H1 (cell line): ENCODE measurements around the gene TRIM56. TPM values are rescaled to one million over a fixed set of nuclear protein-coding genes. Genes with fewer than 3 reads are reported as not detected.
A peak's percentile ranks its signal among the peaks of the same experiment; 100 is the strongest.

Experiments
- CTCF ChIA-PET: fragments of 300-600 bp; sonication (Branson Sonifier 250); formaldehyde crosslinking; loops from one replicate; lab custom pipeline; 2021; ENCODE audit not compliant: partially characterized antibody; lab: Charles Lee
- POLR2A ChIA-PET: fragments of 300-600 bp; sonication (Branson Sonifier 250); formaldehyde crosslinking; loops from one replicate; lab custom pipeline; 2021; ENCODE audit warnings: inconsistent platforms; ENCODE audit not compliant: partially characterized antibody; lab: Charles Lee
- DNase-seq, 2 experiments: peaks; one replicate each; pipeline versions ENCODE4 v3.0.0 to v3.0.0-alpha.2; 2010 to 2022; ENCODE audit warnings: low spot score in 2 of 2, low read depth in 1 of 2, mixed read lengths in 1 of 2
- FAIRE-seq: peaks from 2 replicates; lab custom pipeline; 2011; peaks lifted over from hg19 to GRCh38; lab: Jason Lieb, UNC
- H2AFZ ChIP-seq: 2 replicates; pipeline ENCODE4 v1.8.1; 2012; ENCODE audit warnings: low read length, inconsistent platforms
- H2AK5ac ChIP-seq: 2 replicates; pipeline ENCODE4 v1.6.1; 2013; ENCODE audit warnings: low read depth, low read length
- H2BK120ac ChIP-seq: replicated peaks from 2 replicates; pipeline ENCODE3; 2013; ENCODE audit warnings: low read depth, low read length, inconsistent platforms
- H2BK12ac ChIP-seq: 2 replicates; pipeline ENCODE4 v1.6.1; 2013; ENCODE audit warnings: low read depth, low read length
- H2BK15ac ChIP-seq: 2 replicates; pipeline ENCODE4 v1.6.1; 2013; ENCODE audit warnings: low read length
- H2BK20ac ChIP-seq: 2 replicates; pipeline ENCODE4 v1.6.1; 2013; ENCODE audit warnings: low read length
- H2BK5ac ChIP-seq: 2 replicates; pipeline ENCODE4 v1.6.1; 2013; ENCODE audit warnings: low read depth, low read length
- H3K14ac ChIP-seq: 2 replicates; pipeline ENCODE4 v1.6.1; 2013; ENCODE audit warnings: inconsistent platforms; ENCODE audit not compliant: insufficient read length
- H3K18ac ChIP-seq: 2 replicates; pipeline ENCODE4 v1.6.1; 2013; ENCODE audit warnings: low read length; ENCODE audit errors: extremely low read depth
- H3K23ac ChIP-seq: 2 replicates; pipeline ENCODE4 v1.6.1; 2013; ENCODE audit warnings: inconsistent platforms; ENCODE audit not compliant: insufficient read length
- H3K23me2 ChIP-seq: 2 replicates; pipeline ENCODE4 v1.6.1; 2013; ENCODE audit warnings: low read depth, low read length
- H3K27ac ChIP-seq: 2 replicates; pipeline ENCODE4 v1.6.1; 2011; ENCODE audit warnings: low read depth, low read length, inconsistent platforms
- H3K27me3 ChIP-seq, 4 experiments: replicated peaks in 1 of 4; 1 replicate in 1 of 4; 2 replicates in 3 of 4; pipeline versions ENCODE4 v1.6.1 to v1.8.1; 2011 to 2013; ENCODE audit warnings: low read length in 3 of 4, mild to moderate bottlenecking in 3 of 4, inconsistent platforms in 2 of 4, mixed read lengths in 2 of 4, moderate library complexity in 1 of 4; ENCODE audit not compliant: control insufficient read depth in 3 of 4, insufficient read depth in 3 of 4; ENCODE audit errors: extremely low read depth in 1 of 4
- H3K36me3 ChIP-seq, 4 experiments: 2 replicates each; pipeline versions ENCODE4 v1.6.1 to v1.8.1; 2011 to 2013; ENCODE audit warnings: mild to moderate bottlenecking in 4 of 4, low read length in 3 of 4, moderate library complexity in 2 of 4, control low read depth in 1 of 4, inconsistent platforms in 1 of 4; ENCODE audit not compliant: insufficient read depth in 4 of 4, control insufficient read depth in 2 of 4
- H3K4ac ChIP-seq: replicated peaks from 2 replicates; pipeline ENCODE3; 2013; ENCODE audit warnings: low read length, low read depth, mixed read lengths, inconsistent platforms; ENCODE audit not compliant: insufficient read length
- H3K4me1 ChIP-seq, 4 experiments: replicated peaks in 1 of 4; 1 replicate in 1 of 4; 2 replicates in 3 of 4; pipeline versions ENCODE4 v1.6.1 to v1.8.1; 2011 to 2013; ENCODE audit warnings: low read length in 3 of 4, inconsistent platforms in 2 of 4, mixed read lengths in 1 of 4; ENCODE audit not compliant: insufficient read depth in 4 of 4, control insufficient read depth in 3 of 4
- H3K4me2 ChIP-seq, 2 experiments: 2 replicates each; pipeline versions ENCODE4 v1.6.1 to v1.8.1; 2011 to 2013; ENCODE audit warnings: low read depth in 2 of 2, low read length in 2 of 2, control low read depth in 1 of 2, inconsistent platforms in 1 of 2, mild to moderate bottlenecking in 1 of 2; ENCODE audit not compliant: insufficient read depth in 1 of 2
- H3K4me3 ChIP-seq, 4 experiments: fragments of 200-600, 300-600 bp in 1 of 4; sonication (generic), shearing (Covaris generic), sonication (Bioruptor Twin) in 1 of 4; 2 replicates each; pipeline versions ENCODE4 v1.5.1 to v1.8.1; 2011 to 2016; ENCODE audit warnings: low read length in 4 of 4, low read depth in 3 of 4, control low read depth in 2 of 4, inconsistent platforms in 2 of 4, mild to moderate bottlenecking in 2 of 4, mixed read lengths in 1 of 4, moderate library complexity in 1 of 4; ENCODE audit not compliant: insufficient read depth in 2 of 4; ENCODE audit errors: extremely low read depth in 1 of 4
- H3K56ac ChIP-seq: replicated peaks from 2 replicates; pipeline ENCODE3; 2013; ENCODE audit warnings: low read depth, mild to moderate bottlenecking, mixed read lengths, low read length, inconsistent platforms; ENCODE audit not compliant: insufficient read length
- H3K79me1 ChIP-seq: 2 replicates; pipeline ENCODE4 v1.6.1; 2013; ENCODE audit warnings: low read depth, low read length, control low read depth
- H3K79me2 ChIP-seq, 2 experiments: 2 replicates each; pipeline versions ENCODE4 v1.6.1 to v1.8.1; 2012 to 2013; ENCODE audit warnings: low read length in 2 of 2, mild to moderate bottlenecking in 2 of 2, inconsistent platforms in 1 of 2; ENCODE audit not compliant: insufficient read depth in 2 of 2, control insufficient read depth in 1 of 2
- H3K9ac ChIP-seq, 4 experiments: replicated peaks in 1 of 4; 1 replicate in 1 of 4; 2 replicates in 3 of 4; pipeline versions ENCODE4 v1.6.1 to v1.8.1; 2011 to 2013; ENCODE audit warnings: low read depth in 3 of 4, low read length in 3 of 4, control low read depth in 2 of 4, mild to moderate bottlenecking in 2 of 4, moderate library complexity in 2 of 4, inconsistent platforms in 1 of 4; ENCODE audit errors: extremely low read depth in 1 of 4
- H3K9me3 ChIP-seq, 2 experiments: 2 replicates each; pipeline versions ENCODE4 v1.6.1 to v1.8.1; 2012 to 2013; ENCODE audit warnings: mild to moderate bottlenecking in 2 of 2, moderate library complexity in 2 of 2, control low read depth in 1 of 2, inconsistent platforms in 1 of 2, low read depth in 1 of 2, low read length in 1 of 2, mixed read lengths in 1 of 2; ENCODE audit not compliant: insufficient read depth in 2 of 2
- H4K20me1 ChIP-seq, 2 experiments: replicated peaks in 1 of 2; 2 replicates each; pipeline versions ENCODE3 to v1.8.1; 2011 to 2013; ENCODE audit warnings: inconsistent platforms in 2 of 2, low read length in 2 of 2, mild to moderate bottlenecking in 1 of 2; ENCODE audit not compliant: insufficient read depth in 2 of 2, control insufficient read depth in 1 of 2
- H4K5ac ChIP-seq: 2 replicates; pipeline ENCODE4 v1.6.1; 2013; ENCODE audit warnings: low read length, low read depth, mixed read lengths, inconsistent platforms; ENCODE audit not compliant: insufficient read length
- H4K8ac ChIP-seq: 2 replicates; pipeline ENCODE4 v1.8.0; 2013; ENCODE audit warnings: mild to moderate bottlenecking, moderate library complexity, low read length, inconsistent platforms; ENCODE audit not compliant: insufficient read depth; ENCODE audit errors: extremely low read depth
- H4K91ac ChIP-seq: replicated peaks from 2 replicates; pipeline ENCODE3; 2013; ENCODE audit warnings: low read length, mixed read lengths, inconsistent platforms; ENCODE audit not compliant: insufficient read length
- HDAC2 ChIP-seq, 2 experiments: fragments of 300-600 bp in 1 of 2; sonication (generic) in 1 of 2; IDR thresholded peaks; 2 replicates each; pipeline ENCODE4 v1.6.1; 2011 to 2012; ENCODE audit warnings: low read depth in 2 of 2, low read length in 2 of 2, mild to moderate bottlenecking in 2 of 2, moderate library complexity in 2 of 2, borderline replicate concordance in 1 of 2, inconsistent platforms in 1 of 2
- KDM5A ChIP-seq: fragments of 200-600 bp; IDR thresholded peaks from 2 replicates; pipeline ENCODE4 v1.7.1; 2012; ENCODE audit warnings: mild to moderate bottlenecking, low read length, inconsistent platforms, mixed read lengths
- PHF8 ChIP-seq: fragments of 200-600 bp; sonication (generic); conservative IDR thresholded peaks from 2 replicates; pipeline ENCODE4 v1.7.1; 2012; ENCODE audit warnings: low read depth, mild to moderate bottlenecking, inconsistent platforms, low read length, moderate library complexity
- TAF1 ChIP-seq: IDR thresholded peaks from 2 replicates; pipeline ENCODE4 v1.6.1; 2011; ENCODE audit warnings: mild to moderate bottlenecking, low read depth, low read length
- WGBS, 2 experiments: shearing (Covaris generic) in 1 of 2; methylation state at CpG; one replicate each; pipeline versions ENCODE4 v1.1.6 to v1.1.7; 2013 to 2015; ENCODE audit warnings: low lambda C conversion rate in 2 of 2, mixed read lengths in 2 of 2, inconsistent platforms in 1 of 2, low coverage in 1 of 2, missing lambda C conversion rate in 1 of 2; ENCODE audit not compliant: insufficient replicate concordance in 2 of 2, insufficient coverage in 1 of 2, insufficient read length in 1 of 2; ENCODE audit errors: extremely low coverage in 1 of 2, missing lambda C conversion rate in 1 of 2; 5-methylcytosine and 5-hydroxymethylcytosine counted together
- polyA plus RNA-seq, 7 experiments: library from polyadenylated mRNA; depleted of rRNA in 3 of 7; stranded (reverse) in 5 of 7; unstranded in 2 of 7; fragments of >200 nt in 5 of 7; fragments of 200-250 nt in 2 of 7; gene quantifications; 1 replicate in 5 of 7; 2 replicates in 1 of 7; 4 replicates in 1 of 7; pipeline versions ENCODE4 v1.2.1 to v1.2.3, GENCODE V29; 2011 to 2013; ENCODE audit warnings: missing spikeins in 2 of 7, mixed read lengths in 2 of 7
- total RNA-seq: library from RNA; stranded (reverse); fragmentation: NEBNext Ultra II Directional; extraction: Animal tissue kit (Norgen Biotek cat#: 25700); gene quantifications from 2 replicates; pipeline ENCODE4 v1.2.1, GENCODE V29; 2021
- TF ChIP-seq, protein P1 (sequence below): IDR thresholded peaks from 2 replicates; pipeline ENCODE4 v1.6.1; 2011; ENCODE audit warnings: low read length, improper control_type of control experiment
- TF ChIP-seq, protein P2 (sequence below), 3 experiments: IDR thresholded peaks; 1 replicate in 2 of 3; 2 replicates in 1 of 3; pipeline versions ENCODE4 v1.5.1 to v1.6.1; 2011; ENCODE audit warnings: low read length in 3 of 3, mild to moderate bottlenecking in 3 of 3, inconsistent platforms in 2 of 3, low read depth in 1 of 3, moderate library complexity in 1 of 3; ENCODE audit not compliant: insufficient read depth in 1 of 3; ENCODE audit errors: control extremely low read depth in 1 of 3

The TRIM56 gene
- total and polyA plus RNA-seq, 2 of the 8 experiments (the other 6 are each of a cell fraction or from before 2014, with no cell fraction given): 2.0 to 17.5 TPM

DNA sequence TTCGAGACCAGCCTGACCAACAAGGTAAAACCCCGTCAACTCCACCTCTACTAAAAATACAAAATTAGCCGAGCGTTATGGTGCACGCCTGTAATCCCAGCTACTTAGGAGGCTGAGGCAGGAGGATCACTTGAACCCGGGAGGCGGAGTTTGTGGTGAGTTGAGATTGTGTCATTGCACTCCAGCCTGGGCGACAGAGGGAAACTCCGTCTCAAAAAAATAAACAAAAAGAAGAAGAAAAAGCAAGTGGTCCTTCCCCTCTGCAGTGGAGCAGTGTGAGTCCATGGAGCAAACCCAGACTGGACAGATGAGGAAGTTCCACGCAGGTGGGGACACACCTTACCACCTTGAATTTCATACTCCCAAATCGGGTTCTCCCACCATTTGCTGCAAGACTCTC lies 28.6 kb downstream of the TRIM56 start:
- Histone ChIP-seq H3K4me2 (no peak overlapping the region), H3K4ac (no peak overlapping the region), H3K9ac (no peak overlapping the region), H2BK20ac (no peak overlapping the region), H2AK5ac (no peak overlapping the region), H3K23me2 (no peaks in the 10 kb centered on the region), H2AFZ (no peak overlapping the region; the same call in 1 of the 2 replicates), H4K20me1 (no peaks in the 10 kb centered on the region), H3K9me3 (no peaks in the 10 kb centered on the region), H2BK15ac (no peak overlapping the region), H4K5ac (no peak overlapping the region), H3K36me3 (no peaks in the 10 kb centered on the region), H3K79me2 (no peaks in the 10 kb centered on the region), H3K79me1 (no peaks in the 10 kb centered on the region), H2BK5ac (no peak overlapping the region), H3K4me1 (peaks cover 0 to 6% (median 0%) of the 10 kb centered on the region in 4 experiments; a peak in 2 of 7 replicates), H3K4me3 (no peak overlapping the region), H2BK120ac (no peak overlapping the region), H4K8ac (no peak overlapping the region; the same call in 1 of the 2 replicates), H3K56ac (no peak overlapping the region), H3K23ac (no peak overlapping the region), H3K18ac (no peak overlapping the region), H4K91ac (no peak overlapping the region), H2BK12ac (no peak overlapping the region), H3K27ac (no peak overlapping the region), H3K27me3 (no peaks in the 10 kb centered on the region), H3K14ac (peak overlapping the region; percentile 87)
- ChIA-PET POLR2A (interaction anchor here (0.6 to 0.9 kb wide), 2 partner anchors 13 to 164 kb away, joined by 3 read pairs; no protein-coding TSS in a partner anchor), CTCF (interaction anchor here (1.0 to 2.4 kb wide), 6 partner anchors 8 to 148 kb away, joined by 3 to 7 read pairs (median 6); partner anchors contain the start of gene SERPINE1)
- no peak for DNase-seq
- FAIRE-seq: no peak
- 92% methylated on average over 11 of the region's 11 CpGs; no CpG with 5 or more reads in 1 of the 2 experiments for WGBS, 2 experiments
- TF ChIP-seq, protein P1, sequence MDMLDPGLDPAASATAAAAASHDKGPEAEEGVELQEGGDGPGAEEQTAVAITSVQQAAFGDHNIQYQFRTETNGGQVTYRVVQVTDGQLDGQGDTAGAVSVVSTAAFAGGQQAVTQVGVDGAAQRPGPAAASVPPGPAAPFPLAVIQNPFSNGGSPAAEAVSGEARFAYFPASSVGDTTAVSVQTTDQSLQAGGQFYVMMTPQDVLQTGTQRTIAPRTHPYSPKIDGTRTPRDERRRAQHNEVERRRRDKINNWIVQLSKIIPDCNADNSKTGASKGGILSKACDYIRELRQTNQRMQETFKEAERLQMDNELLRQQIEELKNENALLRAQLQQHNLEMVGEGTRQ: no peak
- no peak for TF ChIP-seq TAF1
- TF ChIP-seq PHF8: no peak
- TF ChIP-seq, protein P2, sequence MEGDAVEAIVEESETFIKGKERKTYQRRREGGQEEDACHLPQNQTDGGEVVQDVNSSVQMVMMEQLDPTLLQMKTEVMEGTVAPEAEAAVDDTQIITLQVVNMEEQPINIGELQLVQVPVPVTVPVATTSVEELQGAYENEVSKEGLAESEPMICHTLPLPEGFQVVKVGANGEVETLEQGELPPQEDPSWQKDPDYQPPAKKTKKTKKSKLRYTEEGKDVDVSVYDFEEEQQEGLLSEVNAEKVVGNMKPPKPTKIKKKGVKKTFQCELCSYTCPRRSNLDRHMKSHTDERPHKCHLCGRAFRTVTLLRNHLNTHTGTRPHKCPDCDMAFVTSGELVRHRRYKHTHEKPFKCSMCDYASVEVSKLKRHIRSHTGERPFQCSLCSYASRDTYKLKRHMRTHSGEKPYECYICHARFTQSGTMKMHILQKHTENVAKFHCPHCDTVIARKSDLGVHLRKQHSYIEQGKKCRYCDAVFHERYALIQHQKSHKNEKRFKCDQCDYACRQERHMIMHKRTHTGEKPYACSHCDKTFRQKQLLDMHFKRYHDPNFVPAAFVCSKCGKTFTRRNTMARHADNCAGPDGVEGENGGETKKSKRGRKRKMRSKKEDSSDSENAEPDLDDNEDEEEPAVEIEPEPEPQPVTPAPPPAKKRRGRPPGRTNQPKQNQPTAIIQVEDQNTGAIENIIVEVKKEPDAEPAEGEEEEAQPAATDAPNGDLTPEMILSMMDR (IDR thresholded peaks at IDR 0.05; ENCODE audit: control extremely low read depth in 1 of 3, insufficient read depth in 1 of 3, low read depth in 1 of 3, low read length in 3 of 3): no peak
- no peak for TF ChIP-seq KDM5A
- TF ChIP-seq HDAC2 (IDR thresholded peaks at IDR 0.05; ENCODE audit: borderline replicate concordance in 1 of 2, low read depth in 2 of 2, low read length in 2 of 2): no peak
